Stimulated activated CD4-positive, alpha-beta T cell treated with anti-CD3 and anti-CD28 coated beads, Interleukin-4, amount 100 ng/mL, for 24 hours (primary cell): ENCODE data around the gene PRKAR2B.
A peak's percentile ranks its signal among the peaks of the same experiment; 100 is the strongest.

Experiments
- DNase-seq: peaks from one replicate; pipeline ENCODE4 v3.0.0-alpha.2; 2020

Gene PRKAR2B

GRCh38 chr7:107201795-107202450, 157.4 kb downstream of the PRKAR2B start:
- DNase-seq = peak; percentile 30

- DNase-seq = no peak
These were observed 159.1 kb downstream of the PRKAR2B start for GRCh38 chr7:107203607-107204006.

- no peak for DNase-seq
These were observed 161.6 kb downstream of the PRKAR2B start for GRCh38 chr7:107206136-107206535.

GRCh38 chr7:107206706-107207105, 162.2 kb downstream of the PRKAR2B start:
- DNase-seq = no peak

GRCh38 chr7:107207459-107207858, 163.0 kb downstream of the PRKAR2B start:
- DNase-seq = no peak

- DNase-seq = no peak
These were observed 163.6 kb downstream of the PRKAR2B start for GRCh38 chr7:107208024-107208521.

GRCh38 chr7:107208563-107208962, 164.1 kb downstream of the PRKAR2B start:
- DNase-seq = no peak

- DNase-seq = no peak
These were observed 165.1 kb downstream of the PRKAR2B start for GRCh38 chr7:107209565-107209964.

GRCh38 chr7:107210400-107210799, 165.9 kb downstream of the PRKAR2B start:
- DNase-seq = no peak
